SK-N-SH (cell line): ENCODE results near the gene RELN. TPM values are rescaled to one million over a fixed set of nuclear protein-coding genes. Genes with fewer than 3 reads are reported as not detected.

Experiments used
- CTCF ChIA-PET: fragments of 300-600, 350-600 bp; formaldehyde crosslinking; extraction: SDS; loops from one replicate; lab custom pipeline; 2021; lab: Yijun Ruan, JAX
- POLR2A ChIA-PET: fragments of 350-600 bp; sonication (Branson Sonifier 250); formaldehyde crosslinking; extraction: SDS; loops from one replicate; lab custom pipeline; 2020; ENCODE audit warnings: antibody characterized with exemption, inconsistent platforms; lab: Yijun Ruan, JAX
- DNase-seq: peaks from one replicate; pipeline ENCODE4 v3.0.0; 2012
- H2AFZ ChIP-seq: fragments of 200-600 bp; sonication (generic); 2 replicates; pipeline ENCODE4 v1.8.1; 2016; ENCODE audit warnings: antibody characterized with exemption, mild to moderate bottlenecking, low read depth
- H3F3A ChIP-seq: fragments of 200-600 bp; sonication (generic); replicated peaks from 2 replicates; pipeline ENCODE3; 2016; ENCODE audit warnings: antibody characterized with exemption, mild to moderate bottlenecking; ENCODE audit not compliant: insufficient read depth
- H3K27ac ChIP-seq, 2 experiments: fragments of 200-500 bp in 1 of 2; fragments of 200-600 bp in 1 of 2; sonication (Bioruptor generic) in 1 of 2; sonication (generic), shearing (Covaris generic) in 1 of 2; 2 replicates each; pipeline versions ENCODE4 v1.5.1 to v1.6.1; 2014 to 2016; ENCODE audit warnings: low read depth in 2 of 2, inconsistent platforms in 1 of 2, low read length in 1 of 2, mild to moderate bottlenecking in 1 of 2, mixed read lengths in 1 of 2
- H3K27me3 ChIP-seq: fragments of 200-600 bp; sonication (generic), shearing (Covaris generic); 2 replicates; pipeline ENCODE4 v1.6.1; 2016; ENCODE audit warnings: mixed run types; ENCODE audit not compliant: insufficient read depth
- H3K36me3 ChIP-seq, 2 experiments: fragments of 200-500 bp in 1 of 2; fragments of 200-600 bp in 1 of 2; sonication (Bioruptor generic) in 1 of 2; sonication (generic) in 1 of 2; replicated peaks in 1 of 2; 2 replicates each; pipeline versions ENCODE3 to v1.5.1; 2014 to 2016; ENCODE audit warnings: low read length in 1 of 2, mild to moderate bottlenecking in 1 of 2; ENCODE audit not compliant: insufficient read depth in 2 of 2, control insufficient read depth in 1 of 2
- H3K4me1 ChIP-seq, 2 experiments: fragments of 200-500 bp in 1 of 2; fragments of 200-600 bp in 1 of 2; sonication (Bioruptor generic) in 1 of 2; sonication (generic), shearing (Covaris generic) in 1 of 2; 2 replicates each; pipeline versions ENCODE4 v1.5.1 to v1.6.1; 2014 to 2016; ENCODE audit warnings: low read depth in 1 of 2, low read length in 1 of 2, mixed run types in 1 of 2; ENCODE audit not compliant: insufficient read depth in 2 of 2, control insufficient read depth in 1 of 2
- H3K4me2 ChIP-seq: fragments of 200-600 bp; sonication (generic), shearing (Covaris generic); 2 replicates; pipeline ENCODE4 v1.6.1; 2017; ENCODE audit warnings: mixed run types
- H3K4me3 ChIP-seq, 2 experiments: fragments of 200-500 bp in 1 of 2; fragments of 200-600 bp in 1 of 2; sonication (Bioruptor generic) in 1 of 2; sonication (generic), shearing (Covaris generic) in 1 of 2; 2 replicates each; pipeline versions ENCODE4 v1.5.1 to v1.8.1; 2014 to 2016; ENCODE audit warnings: low read depth in 2 of 2, inconsistent platforms in 1 of 2, low read length in 1 of 2, mild to moderate bottlenecking in 1 of 2, mixed read lengths in 1 of 2, moderate library complexity in 1 of 2
- H3K79me2 ChIP-seq: fragments of 200-600 bp; sonication (generic); 2 replicates; pipeline ENCODE4 v1.8.1; 2017; ENCODE audit warnings: mild to moderate bottlenecking; ENCODE audit not compliant: insufficient read depth
- H3K9ac ChIP-seq: fragments of 200-600 bp; sonication (generic); 2 replicates; pipeline ENCODE4 v1.6.1; 2017; ENCODE audit warnings: mixed run types
- H3K9me2 ChIP-seq: fragments of 200-600 bp; sonication (generic); 2 replicates; pipeline ENCODE4 v1.6.1; 2017; ENCODE audit warnings: mixed run types
- H3K9me3 ChIP-seq: fragments of 200-600 bp; sonication (generic); 2 replicates; pipeline ENCODE4 v1.6.1; 2017; ENCODE audit warnings: mixed run types, mild to moderate bottlenecking, moderate library complexity
- H4K20me1 ChIP-seq: fragments of 200-600 bp; sonication (generic); 2 replicates; pipeline ENCODE4 v1.6.1; 2017; ENCODE audit warnings: mild to moderate bottlenecking, mixed run types; ENCODE audit not compliant: insufficient read depth
- CHD2 ChIP-seq: fragments of 150-350 bp; IDR thresholded peaks from 2 replicates; pipeline ENCODE4 v1.6.1; 2018; ENCODE audit warnings: low read length; ENCODE audit not compliant: partially characterized antibody
- CTCF ChIP-seq: fragments of 200-600 bp; sonication (generic); IDR thresholded peaks from 2 replicates; pipeline ENCODE4 v1.6.1; 2017; ENCODE audit warnings: antibody characterized with exemption, mild to moderate bottlenecking, moderate library complexity
- FOSL2 ChIP-seq: IDR thresholded peaks from 2 replicates; pipeline ENCODE4 v1.4.0; 2012; ENCODE audit warnings: low read depth, mild to moderate bottlenecking, moderate library complexity, borderline replicate concordance
- FOXJ3 ChIP-seq: sonication (generic); formaldehyde crosslinking; IDR thresholded peaks from 2 replicates; pipeline ENCODE4 v1.5.1; 2020; ENCODE audit warnings: mild to moderate bottlenecking, missing genetic modification reagents
- MXI1 ChIP-seq: IDR thresholded peaks from 2 replicates; pipeline ENCODE4 v1.6.1; 2012; ENCODE audit warnings: mild to moderate bottlenecking, low read depth, low read length, improper control_type of control experiment
- POLR2AphosphoS5 ChIP-seq: IDR thresholded peaks from 2 replicates; pipeline ENCODE4 v1.6.1; 2012; ENCODE audit warnings: low read depth, low read length
- SIN3A ChIP-seq: IDR thresholded peaks from 2 replicates; pipeline ENCODE4 v1.6.1; 2012; ENCODE audit warnings: low read depth, mild to moderate bottlenecking, low read length, moderate library complexity, borderline replicate concordance
- TAF1 ChIP-seq: IDR thresholded peaks from 2 replicates; pipeline ENCODE4 v1.6.1; 2012; ENCODE audit warnings: low read depth, mild to moderate bottlenecking, low read length, moderate library complexity, borderline replicate concordance
- TEAD4 ChIP-seq: IDR thresholded peaks from 2 replicates; pipeline ENCODE4 v1.4.0; 2012; ENCODE audit warnings: mild to moderate bottlenecking, borderline replicate concordance; ENCODE audit not compliant: insufficient read depth
- USF1 ChIP-seq: IDR thresholded peaks from 2 replicates; pipeline ENCODE4 v1.4.0; 2012; ENCODE audit warnings: low read depth, borderline replicate concordance
- USF2 ChIP-seq: fragments of 150-350 bp; IDR thresholded peaks from 2 replicates; pipeline ENCODE4 v1.6.1; 2017; ENCODE audit warnings: antibody characterized with exemption, low read length, low read depth, borderline replicate concordance
- WGBS: methylation state at CpG from one replicate; pipeline ENCODE4 v1.1.6; 2017; ENCODE audit warnings: low lambda C conversion rate; 5-methylcytosine and 5-hydroxymethylcytosine counted together
- polyA plus RNA-seq, 3 experiments: library from polyadenylated mRNA; depleted of rRNA; stranded (reverse); fragments of >200 nt; gene quantifications; 2 replicates each; pipeline ENCODE4 v1.2.3, GENCODE V29; 2012

RELN gene
- polyA plus RNA-seq, 1 of the 3 experiments (the other 2 are of a cell fraction), result 0.02 TPM

- no peak overlapping the region for H3K4me2 ChIP-seq
- no peaks in the 10 kb centered on the region for H3K9me3 ChIP-seq
- CTCF ChIA-PET, result interaction anchor here (0.8 kb wide), 1 partner anchor 9 kb away, joined by 3 read pairs; no protein-coding TSS in a partner anchor
- H3K9ac ChIP-seq, result no peak overlapping the region
- H3K4me3 ChIP-seq, result no peak overlapping the region
- H3K27ac ChIP-seq, result no peak overlapping the region
- H3K9me2 ChIP-seq, result no peaks in the 10 kb centered on the region
- H3K36me3 ChIP-seq, result no peaks in the 10 kb centered on the region
- no peaks in the 10 kb centered on the region for H4K20me1 ChIP-seq
- no peaks in the 10 kb centered on the region for H3K4me1 ChIP-seq
- POLR2A ChIA-PET, result interaction anchor here (0.7 kb wide), 1 partner anchor 30 kb away, joined by 4 read pairs; no protein-coding TSS in a partner anchor
- DNase-seq, result no peak
- no peak overlapping the region for H2AFZ ChIP-seq
- no peaks in the 10 kb centered on the region for H3K79me2 ChIP-seq
- 16% methylated on average over 1 of the region's 1 CpG for WGBS
- TF ChIP-seq CTCF (no peak), TEAD4 (no peak), USF2 (no peak), FOSL2 (no peak), SIN3A (no peak), POLR2AphosphoS5 (no peak), FOXJ3 (no peak), USF1 (no peak), CHD2 (no peak), TAF1 (no peak)
- 0 out of 2 replicates have a peak, but pooled peaks cover 18% of the 10 kb centered on the region for H3K27me3 ChIP-seq
- no peaks in the 10 kb centered on the region for H3F3A ChIP-seq
Observed at GRCh38 chr7:103437623-103438022, 551.8 kb downstream of the RELN start.

DNA sequence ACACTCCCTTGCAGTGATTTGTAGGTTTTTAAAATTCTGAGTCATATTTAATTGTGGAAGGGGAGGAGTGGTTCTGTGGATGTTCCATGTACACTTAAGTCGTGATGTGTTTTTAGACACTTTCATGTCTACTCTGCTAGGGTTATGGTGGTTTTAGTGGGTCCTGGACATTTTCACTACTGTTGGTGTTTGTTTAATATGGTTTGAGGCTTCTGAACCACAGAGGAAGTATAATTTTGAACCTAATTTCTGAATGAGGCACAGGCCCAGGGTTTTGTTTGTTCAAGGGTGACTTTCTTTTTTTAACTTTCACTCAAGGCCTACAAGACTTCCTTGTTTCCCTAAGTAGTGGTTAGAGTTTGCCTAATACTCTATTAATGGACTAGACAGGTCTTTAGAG is 556.7 kb downstream of the RELN start:
- Histone ChIP-seq H3K9me2 (no peaks in the 10 kb centered on the region), H4K20me1 (no peaks in the 10 kb centered on the region), H3K9me3 (no peaks in the 10 kb centered on the region), H3K79me2 (no peaks in the 10 kb centered on the region), H3K27me3 (no peaks in the 10 kb centered on the region), H3K36me3 (no peaks in the 10 kb centered on the region), H3K4me3 (no peak overlapping the region), H3F3A (no peaks in the 10 kb centered on the region), H3K4me1 (no peaks in the 10 kb centered on the region; a peak in 1 of 4 replicates), H3K27ac (no peak overlapping the region), H2AFZ (no peak overlapping the region), H3K9ac (no peak overlapping the region), H3K4me2 (no peak overlapping the region)
- ChIA-PET CTCF (interaction anchor here (2.2 kb wide), 1 partner anchor 14 kb away, joined by 9 read pairs; no protein-coding TSS in a partner anchor), POLR2A (no interaction called here)
- no peak for TF ChIP-seq MXI1
- DNase-seq, result no peak
- WGBS, result 50% methylated on average over 1 of the region's 1 CpG
